ENCODE measurements around the gene PTP4A2. TPM values are rescaled to one million over a fixed set of nuclear protein-coding genes. Genes with fewer than 3 reads are reported as not detected.

The PTP4A2 gene
- total and polyA plus RNA-seq, 7 donors = 145 to 327 (median 228) TPM

DNA sequence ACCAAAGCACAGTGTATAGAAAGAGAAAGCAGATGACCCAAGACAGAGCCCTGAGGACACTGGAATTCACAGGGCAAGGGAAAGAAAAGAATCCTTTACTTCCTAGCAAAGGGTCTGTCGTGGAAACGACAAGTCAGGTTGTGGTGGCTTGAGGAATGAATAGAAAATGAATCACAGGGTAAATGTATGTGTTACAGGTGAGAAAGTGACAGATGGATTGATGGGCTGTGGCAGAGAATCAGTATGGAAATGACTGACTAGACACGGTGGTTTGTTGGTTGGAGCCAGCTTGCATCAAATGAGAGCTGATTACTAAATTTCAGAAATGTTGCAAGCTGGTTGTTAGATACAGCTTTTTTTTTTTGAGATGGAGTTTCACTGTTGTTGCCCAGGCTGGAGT lies 46.9 kb downstream of the PTP4A2 start:
- no peaks in the 10 kb centered on the region for H3K36me3 ChIP-seq
- intact Hi-C loops (cut with DNase I) = no loop called here
- H3K9me3 ChIP-seq = no peaks in the 10 kb centered on the region
- H3K27me3 ChIP-seq = no peaks in the 10 kb centered on the region
- TF ChIP-seq EP300 (IDR thresholded peaks at IDR 0.05) (no peak), POLR2A (IDR thresholded peaks at IDR 0.05) (no peak), POLR2AphosphoS5 (IDR thresholded peaks at IDR 0.05) (no peak)
- TF ChIP-seq, protein P1, sequence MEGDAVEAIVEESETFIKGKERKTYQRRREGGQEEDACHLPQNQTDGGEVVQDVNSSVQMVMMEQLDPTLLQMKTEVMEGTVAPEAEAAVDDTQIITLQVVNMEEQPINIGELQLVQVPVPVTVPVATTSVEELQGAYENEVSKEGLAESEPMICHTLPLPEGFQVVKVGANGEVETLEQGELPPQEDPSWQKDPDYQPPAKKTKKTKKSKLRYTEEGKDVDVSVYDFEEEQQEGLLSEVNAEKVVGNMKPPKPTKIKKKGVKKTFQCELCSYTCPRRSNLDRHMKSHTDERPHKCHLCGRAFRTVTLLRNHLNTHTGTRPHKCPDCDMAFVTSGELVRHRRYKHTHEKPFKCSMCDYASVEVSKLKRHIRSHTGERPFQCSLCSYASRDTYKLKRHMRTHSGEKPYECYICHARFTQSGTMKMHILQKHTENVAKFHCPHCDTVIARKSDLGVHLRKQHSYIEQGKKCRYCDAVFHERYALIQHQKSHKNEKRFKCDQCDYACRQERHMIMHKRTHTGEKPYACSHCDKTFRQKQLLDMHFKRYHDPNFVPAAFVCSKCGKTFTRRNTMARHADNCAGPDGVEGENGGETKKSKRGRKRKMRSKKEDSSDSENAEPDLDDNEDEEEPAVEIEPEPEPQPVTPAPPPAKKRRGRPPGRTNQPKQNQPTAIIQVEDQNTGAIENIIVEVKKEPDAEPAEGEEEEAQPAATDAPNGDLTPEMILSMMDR (IDR thresholded peaks at IDR 0.05) = no peak
- no peak overlapping the region for H3K4me3 ChIP-seq
- DNase-seq = no peak
- 75 to 87% methylated on average over 3 of the region's 3 CpGs for WGBS, 2 donors
- no peak overlapping the region for H3K27ac ChIP-seq
- H3K4me1 ChIP-seq = no peaks in the 10 kb centered on the region

DNA sequence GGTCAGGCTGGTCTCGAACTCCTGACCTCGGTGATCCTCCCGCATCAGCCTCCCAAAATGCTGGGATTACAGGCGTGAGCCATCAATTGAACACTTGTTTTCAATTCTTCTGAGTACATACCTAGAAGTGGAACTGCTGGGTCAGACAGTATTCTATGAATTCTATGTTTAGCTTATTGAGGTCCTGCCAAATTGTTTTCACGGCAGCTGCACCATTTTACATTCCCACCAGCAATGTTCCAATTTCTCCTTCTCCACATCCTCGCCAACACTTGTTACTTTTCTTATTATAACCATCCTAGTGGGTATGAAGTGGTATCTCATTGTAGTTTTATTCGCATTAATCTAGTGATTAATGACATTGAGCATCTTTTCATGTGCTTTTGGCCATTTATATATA lies 49.9 kb downstream of the PTP4A2 start:
- H3K9me3 ChIP-seq = no peaks in the 10 kb centered on the region
- H3K27me3 ChIP-seq = no peaks in the 10 kb centered on the region
- intact Hi-C loops (cut with DNase I) = no loop called here
- 95 to 96% methylated on average over 7 of the region's 7 CpGs for WGBS, 2 donors
- TF ChIP-seq, protein P1 (IDR thresholded peaks at IDR 0.05) = no peak
- TF ChIP-seq EP300 (IDR thresholded peaks at IDR 0.05) (no peak), POLR2A (IDR thresholded peaks at IDR 0.05) (no peak), POLR2AphosphoS5 (IDR thresholded peaks at IDR 0.05) (no peak)
- H3K27ac ChIP-seq = no peak overlapping the region
- H3K4me1 ChIP-seq = no peaks in the 10 kb centered on the region
- no peak overlapping the region for H3K4me3 ChIP-seq
- H3K36me3 ChIP-seq = no peaks in the 10 kb centered on the region
- no peak for DNase-seq

DNA sequence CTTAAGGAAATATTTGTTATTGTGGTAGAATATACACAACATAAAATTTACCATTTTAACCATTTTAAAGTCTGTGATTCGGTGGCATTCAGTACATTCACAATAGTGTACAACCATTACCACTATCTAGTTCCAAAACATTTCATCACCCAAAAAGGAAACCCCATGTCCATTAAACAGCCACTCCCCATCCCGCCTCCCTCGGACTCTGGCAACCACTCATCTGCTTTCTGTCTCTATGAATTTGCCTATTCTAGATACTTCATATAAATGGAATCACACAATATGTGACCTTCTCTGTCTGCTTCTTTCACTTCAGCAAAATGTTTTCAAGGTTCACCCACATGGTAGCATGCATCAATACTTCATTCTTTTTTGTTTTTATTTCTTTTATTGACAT lies 51.3 kb downstream of the PTP4A2 start:
- Histone ChIP-seq H3K36me3 (no peaks in the 10 kb centered on the region), H3K27ac (no peak overlapping the region), H3K27me3 (no peaks in the 10 kb centered on the region), H3K4me3 (no peak overlapping the region), H3K4me1 (no peaks in the 10 kb centered on the region), H3K9me3 (no peaks in the 10 kb centered on the region)
- TF ChIP-seq POLR2AphosphoS5 (IDR thresholded peaks at IDR 0.05) (no peak), POLR2A (IDR thresholded peaks at IDR 0.05) (no peak), EP300 (IDR thresholded peaks at IDR 0.05) (no peak)
- TF ChIP-seq, protein P1 (IDR thresholded peaks at IDR 0.05) = no peak
- DNase-seq = no peak
- WGBS, 2 donors = 76 to 81% methylated on average over 3 of the region's 3 CpGs
- intact Hi-C loops (cut with DNase I) = no loop called here

GRCh38 chr1:31885851-31886250 lies 52.3 kb downstream of the PTP4A2 start:
- H3K9me3 ChIP-seq = no peaks in the 10 kb centered on the region
- no peak for DNase-seq
- intact Hi-C loops (cut with DNase I) = no loop called here
- H3K4me3 ChIP-seq = no peak overlapping the region
- H3K27me3 ChIP-seq = no peaks in the 10 kb centered on the region
- no peak overlapping the region for H3K27ac ChIP-seq
- WGBS, 2 donors = 94 to 95% methylated on average over 2 of the region's 2 CpGs
- TF ChIP-seq POLR2A (IDR thresholded peaks at IDR 0.05) = no peak
- no peak for TF ChIP-seq POLR2AphosphoS5 (IDR thresholded peaks at IDR 0.05)
- TF ChIP-seq, protein P1 (IDR thresholded peaks at IDR 0.05) = no peak
- TF ChIP-seq EP300 (IDR thresholded peaks at IDR 0.05) = no peak
- no peaks in the 10 kb centered on the region for H3K36me3 ChIP-seq
- H3K4me1 ChIP-seq = no peaks in the 10 kb centered on the region

DNA sequence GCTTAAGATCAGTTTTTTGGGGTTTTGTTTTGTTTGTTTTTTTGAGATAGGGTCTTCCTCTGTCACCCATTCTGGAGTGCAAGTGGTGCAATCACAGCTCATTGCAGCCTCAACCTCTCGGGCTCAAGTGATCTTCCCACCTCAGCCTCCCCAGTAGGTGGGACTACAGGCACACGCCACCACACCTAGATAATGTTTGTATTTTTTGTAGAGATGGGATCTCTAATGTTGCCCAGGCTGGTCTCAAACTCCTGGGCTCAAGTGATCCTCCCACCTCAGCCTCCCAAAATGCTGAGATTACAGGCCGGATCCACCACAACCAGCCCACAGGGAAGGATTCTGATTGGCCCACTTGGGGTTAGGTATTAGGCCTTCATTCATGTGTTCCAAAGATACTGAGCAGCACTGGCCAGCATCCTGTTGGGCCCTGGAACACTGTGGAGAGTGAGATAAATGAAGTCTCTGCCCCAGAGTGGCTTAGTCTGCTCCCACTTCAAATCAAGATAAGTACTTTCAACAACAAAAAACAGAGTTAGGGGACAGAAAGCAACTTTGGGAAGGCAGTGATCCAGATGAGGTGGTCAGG lies 54.7 kb downstream of the PTP4A2 start:
- no peak for DNase-seq
- no peak overlapping the region for H3K4me3 ChIP-seq
- no peaks in the 10 kb centered on the region for H3K4me1 ChIP-seq
- H3K9me3 ChIP-seq = no peaks in the 10 kb centered on the region
- WGBS, 2 donors = 96% methylated on average over 3 of the region's 3 CpGs
- no peak overlapping the region for H3K27ac ChIP-seq
- intact Hi-C loops (cut with DNase I) = no loop called here
- H3K36me3 ChIP-seq = no peaks in the 10 kb centered on the region
- H3K27me3 ChIP-seq = no peaks in the 10 kb centered on the region
- TF ChIP-seq POLR2AphosphoS5 (IDR thresholded peaks at IDR 0.05) (no peak), POLR2A (IDR thresholded peaks at IDR 0.05) (no peak), EP300 (IDR thresholded peaks at IDR 0.05) (no peak)

Measured in sigmoid colon (tissue), 7 donors.